Measurements from ENCODE around the gene UBE2D2.

UBE2D2 gene

GRCh38 chr5:139667001-139667729 is 106.0 kb downstream of the UBE2D2 start:
- peak overlapping the region; percentile 78 for H3K9ac ChIP-seq (ENCODE audit: low read length)
- peaks cover 98% of the 10 kb centered on the region for H3K4me1 ChIP-seq (ENCODE audit: low read length)
- TF ChIP-seq, protein P1, sequence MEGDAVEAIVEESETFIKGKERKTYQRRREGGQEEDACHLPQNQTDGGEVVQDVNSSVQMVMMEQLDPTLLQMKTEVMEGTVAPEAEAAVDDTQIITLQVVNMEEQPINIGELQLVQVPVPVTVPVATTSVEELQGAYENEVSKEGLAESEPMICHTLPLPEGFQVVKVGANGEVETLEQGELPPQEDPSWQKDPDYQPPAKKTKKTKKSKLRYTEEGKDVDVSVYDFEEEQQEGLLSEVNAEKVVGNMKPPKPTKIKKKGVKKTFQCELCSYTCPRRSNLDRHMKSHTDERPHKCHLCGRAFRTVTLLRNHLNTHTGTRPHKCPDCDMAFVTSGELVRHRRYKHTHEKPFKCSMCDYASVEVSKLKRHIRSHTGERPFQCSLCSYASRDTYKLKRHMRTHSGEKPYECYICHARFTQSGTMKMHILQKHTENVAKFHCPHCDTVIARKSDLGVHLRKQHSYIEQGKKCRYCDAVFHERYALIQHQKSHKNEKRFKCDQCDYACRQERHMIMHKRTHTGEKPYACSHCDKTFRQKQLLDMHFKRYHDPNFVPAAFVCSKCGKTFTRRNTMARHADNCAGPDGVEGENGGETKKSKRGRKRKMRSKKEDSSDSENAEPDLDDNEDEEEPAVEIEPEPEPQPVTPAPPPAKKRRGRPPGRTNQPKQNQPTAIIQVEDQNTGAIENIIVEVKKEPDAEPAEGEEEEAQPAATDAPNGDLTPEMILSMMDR (IDR thresholded peaks at IDR 0.05; ENCODE audit: low read depth, low read length) = no peak
- no peak for TF ChIP-seq EZH2phosphoT487 (IDR thresholded peaks at IDR 0.05; ENCODE audit: low read depth)
- peak overlapping the region; percentile 91 for H3K27ac ChIP-seq (ENCODE audit: low read length)
- peak overlapping the region; percentile 95 for H3K4me2 ChIP-seq (ENCODE audit: low read length)
- H3K36me3 ChIP-seq (replicated peaks; ENCODE audit: low read depth, low read length) = no peaks in the 10 kb centered on the region
- H2AFZ ChIP-seq (ENCODE audit: low read depth, low read length) = no peak overlapping the region
- peak overlapping the region; percentile 75; the same call in 1 of the 2 replicates for H3K4me3 ChIP-seq (ENCODE audit: low read length)
- H4K20me1 ChIP-seq (ENCODE audit: insufficient read depth, low read length) = peaks cover 43% of the 10 kb centered on the region
- peaks cover 5% of the 10 kb centered on the region; the same call in 1 of the 2 replicates for H3K9me3 ChIP-seq (ENCODE audit: insufficient read depth, low read length)
- H3K79me2 ChIP-seq (ENCODE audit: low read length) = peaks cover 100% of the 10 kb centered on the region
- no peaks in the 10 kb centered on the region for H3K27me3 ChIP-seq (ENCODE audit: low read depth, low read length)

GRCh38 chr5:139667730-139668063 is 106.6 kb downstream of the UBE2D2 start:
- no peak for TF ChIP-seq EZH2phosphoT487 (IDR thresholded peaks at IDR 0.05; ENCODE audit: low read depth)
- TF ChIP-seq, protein P1 (IDR thresholded peaks at IDR 0.05; ENCODE audit: low read depth, low read length) = no peak
- Histone ChIP-seq H3K27me3 (ENCODE audit: low read depth, low read length) (no peaks in the 10 kb centered on the region), H3K27ac (ENCODE audit: low read length) (peak overlapping the region; percentile 91), H3K36me3 (replicated peaks; ENCODE audit: low read depth, low read length) (peaks cover 2% of the 10 kb centered on the region), H3K9ac (ENCODE audit: low read length) (peak overlapping the region; percentile 78), H3K4me1 (ENCODE audit: low read length) (peaks cover 98% of the 10 kb centered on the region), H3K79me2 (ENCODE audit: low read length) (peaks cover 100% of the 10 kb centered on the region), H4K20me1 (ENCODE audit: insufficient read depth, low read length) (peaks cover 42% of the 10 kb centered on the region), H3K4me3 (ENCODE audit: low read length) (peak overlapping the region; percentile 75), H2AFZ (ENCODE audit: low read depth, low read length) (no peak overlapping the region), H3K9me3 (ENCODE audit: insufficient read depth, low read length) (peaks cover 5% of the 10 kb centered on the region; the same call in 1 of the 2 replicates), H3K4me2 (ENCODE audit: low read length) (peak overlapping the region; percentile 95)

DNA sequence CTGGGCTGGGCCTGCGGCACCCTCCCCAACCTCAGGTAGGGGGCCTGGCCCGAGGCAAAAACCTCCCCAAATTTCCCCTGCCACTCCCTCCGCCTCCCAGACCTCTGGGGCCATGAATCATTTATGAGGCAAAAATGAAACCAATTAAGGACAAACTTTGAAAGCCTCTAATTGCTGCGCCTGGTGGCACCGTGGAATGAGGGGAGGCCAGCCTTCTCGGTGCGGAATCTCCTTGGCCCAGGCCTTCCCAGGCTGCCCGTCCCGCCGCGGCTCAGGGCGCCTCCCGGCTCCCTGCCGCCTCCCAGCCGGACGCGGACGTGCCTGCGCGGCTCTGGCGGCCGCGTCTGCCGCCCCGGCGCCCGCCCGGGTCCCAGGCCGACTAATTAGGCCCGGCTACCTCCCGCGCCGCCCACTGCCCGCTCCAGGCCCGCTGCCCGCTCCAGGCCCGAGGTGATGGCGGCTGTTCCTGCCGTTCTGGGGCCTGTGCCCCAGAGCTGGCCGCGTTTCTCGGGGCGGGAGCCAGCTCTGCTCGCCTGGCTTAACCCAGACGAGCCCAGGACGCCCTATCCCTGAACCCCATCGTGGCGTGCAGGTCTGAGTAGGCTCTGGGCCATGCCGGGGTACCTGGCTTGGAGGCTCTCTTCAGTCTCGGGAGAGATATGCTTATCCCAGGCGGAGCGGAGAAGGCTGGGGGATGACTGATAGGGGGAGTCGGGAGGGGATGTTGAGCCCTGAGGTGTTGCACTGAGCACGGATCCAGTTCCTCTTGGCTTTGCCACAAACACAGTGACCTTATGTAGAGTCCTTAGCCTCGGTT is 107.1 kb downstream of the UBE2D2 start:
- Histone ChIP-seq H3K4me2 (ENCODE audit: low read length) (peak overlapping the region; percentile 95), H3K27me3 (ENCODE audit: low read depth, low read length) (no peaks in the 10 kb centered on the region), H3K4me1 (ENCODE audit: low read length) (peaks cover 95% of the 10 kb centered on the region), H2AFZ (ENCODE audit: low read depth, low read length) (no peak overlapping the region), H3K36me3 (replicated peaks; ENCODE audit: low read depth, low read length) (peaks cover 3% of the 10 kb centered on the region), H4K20me1 (ENCODE audit: insufficient read depth, low read length) (peaks cover 42% of the 10 kb centered on the region), H3K79me2 (ENCODE audit: low read length) (peaks cover 100% of the 10 kb centered on the region), H3K4me3 (ENCODE audit: low read length) (peak overlapping the region; percentile 75), H3K9me3 (ENCODE audit: insufficient read depth, low read length) (peaks cover 5% of the 10 kb centered on the region; the same call in 1 of the 2 replicates), H3K27ac (ENCODE audit: low read length) (peak overlapping the region; percentile 91), H3K9ac (ENCODE audit: low read length) (peak overlapping the region; percentile 78)
- TF ChIP-seq EZH2phosphoT487 (IDR thresholded peaks at IDR 0.05; ENCODE audit: low read depth) = no peak
- TF ChIP-seq, protein P1 (IDR thresholded peaks at IDR 0.05; ENCODE audit: low read depth, low read length) = no peak

All from OCI-LY3 (cell line).